A375 (cell line): ENCODE measurements around the gene PLEKHS1. TPM values are rescaled to one million over a fixed set of nuclear protein-coding genes. Genes with fewer than 3 reads are reported as not detected.

ENCODE experiments used
- small RNA-seq: library from RNA; depleted of rRNA; stranded (forward); fragments of <200 nt; gene quantifications from one replicate; pipeline ENCODE3, GENCODE V24; 2014
- total RNA-seq: library from RNA; depleted of rRNA; stranded (reverse); fragments of >200 nt; shearing (Covaris generic); gene quantifications from 2 replicates; pipeline ENCODE4 v1.2.3, GENCODE V29; 2014; rRNA removed

Gene PLEKHS1
- total RNA-seq: 0.04 and 0.42 TPM in 2 replicates

DNA sequence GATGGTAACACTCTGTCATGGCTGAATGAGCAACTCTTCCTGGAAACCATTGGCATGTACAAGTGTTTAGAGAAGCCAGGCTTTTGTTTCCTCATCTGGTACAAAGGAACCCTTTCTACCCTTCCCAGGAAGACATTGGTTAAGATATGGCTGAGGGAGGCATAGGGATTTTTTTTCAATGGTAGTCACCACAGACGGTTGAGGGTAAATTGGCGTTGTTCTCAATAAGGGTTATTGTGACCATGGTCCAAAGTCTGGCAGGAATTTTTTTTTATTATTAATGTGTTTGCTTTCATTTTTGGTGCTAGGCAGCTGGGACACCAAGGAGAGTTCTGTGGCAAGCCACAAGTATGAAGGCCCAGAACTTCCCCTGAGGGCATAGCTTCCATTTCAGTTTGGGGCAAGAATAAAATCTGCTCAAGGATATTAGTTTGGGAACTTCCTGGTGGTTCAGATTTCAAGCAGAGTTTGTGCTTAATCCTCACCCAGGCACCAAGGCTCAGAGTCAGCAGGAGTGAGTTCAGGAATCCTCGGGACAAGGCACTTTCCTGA, at the start of gene PLEKHS1:
Gene PLEKHS1, plus strand, starts transcription at position 502 of the 552 bp plus-strand sequence. CDS start 3,596 bp downstream, outside the sequence.

Small RNA genes within 50 kb of the gene (small RNA-seq; reads per million reads assigned to genes)
- gene RF00560: not detected

Other genes with a start within 250 kb of the PLEKHS1 start
- gene HABP2, start 198.6 kb upstream of the PLEKHS1 start, total RNA-seq: 0.08 TPM in 1 of 2 replicates, not detected in the other
- not detected in 2 replicates for gene NRAP, start 87.6 kb upstream of the PLEKHS1 start, total RNA-seq
- 22.9 and 24.9 TPM in 2 replicates for gene CASP7, start 71.8 kb upstream of the PLEKHS1 start, total RNA-seq
- gene DCLRE1A, start 102.4 kb downstream of the PLEKHS1 start, total RNA-seq: 8.2 and 9.7 TPM in 2 replicates
- 11.1 and 23.0 TPM in 2 replicates for gene NHLRC2, start 103.0 kb downstream of the PLEKHS1 start, total RNA-seq